HCT116 (cell line): ENCODE measurements around the gene SYMPK.

Experiments
- ATF3 ChIP-seq: IDR thresholded peaks from 2 replicates; pipeline ENCODE4 v1.6.1; 2012
- CEBPB ChIP-seq: IDR thresholded peaks from 2 replicates; pipeline ENCODE4 v1.6.1; 2012; ENCODE audit warnings: low read depth
- EZH2 ChIP-seq: fragments of 200-600 bp; sonication (generic); IDR thresholded peaks from 2 replicates; pipeline ENCODE4 v1.6.1; 2017; ENCODE audit warnings: antibody characterized with exemption, mixed run types
- EZH2phosphoT487 ChIP-seq: fragments of 200-600 bp; IDR thresholded peaks from 2 replicates; pipeline ENCODE4 v1.6.1; 2018; ENCODE audit warnings: antibody characterized with exemption, borderline replicate concordance
- FOSL1 ChIP-seq: IDR thresholded peaks from 2 replicates; pipeline ENCODE4 v1.6.1; 2012; ENCODE audit warnings: low read depth
- JUND ChIP-seq: IDR thresholded peaks from 2 replicates; pipeline ENCODE4 v1.6.1; 2012
- POLR2A ChIP-seq: IDR thresholded peaks from 2 replicates; pipeline ENCODE4 v1.7.0; 2011; ENCODE audit warnings: borderline replicate concordance; ENCODE audit not compliant: insufficient read depth, insufficient read length; ENCODE audit errors: extremely low read depth
- POLR2AphosphoS5 ChIP-seq: IDR thresholded peaks from 2 replicates; pipeline ENCODE4 v1.6.1; 2011; ENCODE audit warnings: mild to moderate bottlenecking, low read depth, low read length, moderate library complexity
- RAD21 ChIP-seq: IDR thresholded peaks from 2 replicates; pipeline ENCODE4 v1.6.1; 2012; ENCODE audit warnings: low read depth, mild to moderate bottlenecking
- YY1 ChIP-seq: IDR thresholded peaks from 2 replicates; pipeline ENCODE4 v1.6.1; 2011; ENCODE audit warnings: low read length, low read depth, moderate library complexity, mild to moderate bottlenecking; ENCODE audit not compliant: insufficient replicate concordance; ENCODE audit errors: extremely low read depth
- ZFX ChIP-seq: fragments of 450-650 bp; IDR thresholded peaks from 2 replicates; pipeline ENCODE4 v1.6.1; 2017
- TF ChIP-seq, protein P1 (sequence below): IDR thresholded peaks from 2 replicates; pipeline ENCODE4 v1.6.1; 2012
- TF ChIP-seq, protein P2 (sequence below): IDR thresholded peaks from 2 replicates; pipeline ENCODE4 v1.6.1; 2012; ENCODE audit warnings: low read depth
- TF ChIP-seq, protein P3 (sequence below), 3 experiments: fragments of 200-600 bp in 1 of 3; sonication (generic) in 1 of 3; IDR thresholded peaks in 2 of 3; conservative IDR thresholded peaks in 1 of 3; 2 replicates each; pipeline ENCODE4 v1.5.1; 2012 to 2017; ENCODE audit warnings: low read depth in 2 of 3, low read length in 2 of 3, antibody characterized with exemption in 1 of 3, borderline replicate concordance in 1 of 3, control low read depth in 1 of 3, mild to moderate bottlenecking in 1 of 3, mixed read lengths in 1 of 3, mixed run types in 1 of 3, moderate library complexity in 1 of 3; ENCODE audit not compliant: insufficient read depth in 1 of 3

GRCh38 chr19:45900738-45901431 lies 37.9 kb upstream of the SYMPK start:
- TF ChIP-seq POLR2A (no peak), EZH2phosphoT487 (no peak), EZH2 (no peak), ZFX (no peak), CEBPB (no peak), ATF3 (no peak), JUND (no peak), YY1 (no peak), FOSL1 (no peak), POLR2AphosphoS5 (no peak), RAD21 (no peak)
- TF ChIP-seq, protein P1, sequence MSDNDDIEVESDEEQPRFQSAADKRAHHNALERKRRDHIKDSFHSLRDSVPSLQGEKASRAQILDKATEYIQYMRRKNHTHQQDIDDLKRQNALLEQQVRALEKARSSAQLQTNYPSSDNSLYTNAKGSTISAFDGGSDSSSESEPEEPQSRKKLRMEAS = no peak
- TF ChIP-seq, protein P2, sequence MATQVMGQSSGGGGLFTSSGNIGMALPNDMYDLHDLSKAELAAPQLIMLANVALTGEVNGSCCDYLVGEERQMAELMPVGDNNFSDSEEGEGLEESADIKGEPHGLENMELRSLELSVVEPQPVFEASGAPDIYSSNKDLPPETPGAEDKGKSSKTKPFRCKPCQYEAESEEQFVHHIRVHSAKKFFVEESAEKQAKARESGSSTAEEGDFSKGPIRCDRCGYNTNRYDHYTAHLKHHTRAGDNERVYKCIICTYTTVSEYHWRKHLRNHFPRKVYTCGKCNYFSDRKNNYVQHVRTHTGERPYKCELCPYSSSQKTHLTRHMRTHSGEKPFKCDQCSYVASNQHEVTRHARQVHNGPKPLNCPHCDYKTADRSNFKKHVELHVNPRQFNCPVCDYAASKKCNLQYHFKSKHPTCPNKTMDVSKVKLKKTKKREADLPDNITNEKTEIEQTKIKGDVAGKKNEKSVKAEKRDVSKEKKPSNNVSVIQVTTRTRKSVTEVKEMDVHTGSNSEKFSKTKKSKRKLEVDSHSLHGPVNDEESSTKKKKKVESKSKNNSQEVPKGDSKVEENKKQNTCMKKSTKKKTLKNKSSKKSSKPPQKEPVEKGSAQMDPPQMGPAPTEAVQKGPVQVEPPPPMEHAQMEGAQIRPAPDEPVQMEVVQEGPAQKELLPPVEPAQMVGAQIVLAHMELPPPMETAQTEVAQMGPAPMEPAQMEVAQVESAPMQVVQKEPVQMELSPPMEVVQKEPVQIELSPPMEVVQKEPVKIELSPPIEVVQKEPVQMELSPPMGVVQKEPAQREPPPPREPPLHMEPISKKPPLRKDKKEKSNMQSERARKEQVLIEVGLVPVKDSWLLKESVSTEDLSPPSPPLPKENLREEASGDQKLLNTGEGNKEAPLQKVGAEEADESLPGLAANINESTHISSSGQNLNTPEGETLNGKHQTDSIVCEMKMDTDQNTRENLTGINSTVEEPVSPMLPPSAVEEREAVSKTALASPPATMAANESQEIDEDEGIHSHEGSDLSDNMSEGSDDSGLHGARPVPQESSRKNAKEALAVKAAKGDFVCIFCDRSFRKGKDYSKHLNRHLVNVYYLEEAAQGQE = no peak
- TF ChIP-seq, protein P3, sequence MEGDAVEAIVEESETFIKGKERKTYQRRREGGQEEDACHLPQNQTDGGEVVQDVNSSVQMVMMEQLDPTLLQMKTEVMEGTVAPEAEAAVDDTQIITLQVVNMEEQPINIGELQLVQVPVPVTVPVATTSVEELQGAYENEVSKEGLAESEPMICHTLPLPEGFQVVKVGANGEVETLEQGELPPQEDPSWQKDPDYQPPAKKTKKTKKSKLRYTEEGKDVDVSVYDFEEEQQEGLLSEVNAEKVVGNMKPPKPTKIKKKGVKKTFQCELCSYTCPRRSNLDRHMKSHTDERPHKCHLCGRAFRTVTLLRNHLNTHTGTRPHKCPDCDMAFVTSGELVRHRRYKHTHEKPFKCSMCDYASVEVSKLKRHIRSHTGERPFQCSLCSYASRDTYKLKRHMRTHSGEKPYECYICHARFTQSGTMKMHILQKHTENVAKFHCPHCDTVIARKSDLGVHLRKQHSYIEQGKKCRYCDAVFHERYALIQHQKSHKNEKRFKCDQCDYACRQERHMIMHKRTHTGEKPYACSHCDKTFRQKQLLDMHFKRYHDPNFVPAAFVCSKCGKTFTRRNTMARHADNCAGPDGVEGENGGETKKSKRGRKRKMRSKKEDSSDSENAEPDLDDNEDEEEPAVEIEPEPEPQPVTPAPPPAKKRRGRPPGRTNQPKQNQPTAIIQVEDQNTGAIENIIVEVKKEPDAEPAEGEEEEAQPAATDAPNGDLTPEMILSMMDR (IDR thresholded peaks at IDR 0.05 in 2 of 3, conservative IDR thresholded peaks at IDR 0.05 in 1 of 3; ENCODE audit: borderline replicate concordance in 1 of 3, insufficient read depth in 1 of 3, low read depth in 2 of 3, low read length in 2 of 3) = no peak
